Activated naive CD4-positive, alpha-beta T cell treated with anti-CD3 and anti-CD28 coated beads, Interleukin-2, amount 50 U/mL, for 72 hours (primary cell): ENCODE results near the gene SELPLG. TPM values are rescaled to one million over a fixed set of nuclear protein-coding genes. Genes with fewer than 3 reads are reported as not detected.
"Not testable (repeated sequence)": the region's sequence is repeated elsewhere in the genome, so short reads cannot be mapped to it uniquely, and the experiment has no call there.

Source experiments
- ATAC-seq, 2 donors: fragments of 150-1000 bp; cut with Tn5 transposase; 2 replicates each; pipeline ENCODE4 v1.10.0; 2021; ENCODE audit warnings: mild to moderate bottlenecking in 2 of 2, moderate library complexity in 2 of 2
- DNase-seq, 2 donors: peaks; one replicate each; pipeline ENCODE4 v3.0.0; 2021 to 2022; ENCODE audit warnings: low spot score in 2 of 2
- H3K27ac Mint-ChIP-seq, 2 donors: one replicate each; pipeline ENCODE4 v1.8.0; 2022; ENCODE audit warnings: mild to moderate bottlenecking in 2 of 2, mixed read lengths in 2 of 2
- H3K36me3 Mint-ChIP-seq, 2 donors: one replicate each; pipeline ENCODE4 v1.8.0; 2022; ENCODE audit warnings: mixed read lengths in 2 of 2
- H3K9me3 Mint-ChIP-seq, 2 donors: one replicate each; pipeline ENCODE4 v1.8.0; 2022; ENCODE audit warnings: mixed read lengths in 2 of 2
- total RNA-seq, 2 donors: library from RNA; stranded (reverse); gene quantifications; one replicate each; pipeline ENCODE4 v1.2.3, GENCODE V29; 2022

The SELPLG gene
- total RNA-seq, 2 donors from 2014 or later, result 30.0 to 35.9 TPM

- Mint-ChIP-seq H3K27ac (no peak overlapping the region), H3K36me3 (no peaks in the 10 kb centered on the region), H3K9me3 (no peaks in the 10 kb centered on the region)
- DNase-seq (no peak), ATAC-seq (no peak)
Measured at GRCh38 chr12:108594323-108594903, 39.3 kb downstream of the SELPLG start.

- H3K36me3 Mint-ChIP-seq, result no peaks in the 10 kb centered on the region
- no peak for ATAC-seq
- no peak for DNase-seq
- H3K9me3 Mint-ChIP-seq, result no peaks in the 10 kb centered on the region
- no peak overlapping the region for H3K27ac Mint-ChIP-seq
Measured at GRCh38 chr12:108592033-108592909, 41.4 kb downstream of the SELPLG start.

DNA sequence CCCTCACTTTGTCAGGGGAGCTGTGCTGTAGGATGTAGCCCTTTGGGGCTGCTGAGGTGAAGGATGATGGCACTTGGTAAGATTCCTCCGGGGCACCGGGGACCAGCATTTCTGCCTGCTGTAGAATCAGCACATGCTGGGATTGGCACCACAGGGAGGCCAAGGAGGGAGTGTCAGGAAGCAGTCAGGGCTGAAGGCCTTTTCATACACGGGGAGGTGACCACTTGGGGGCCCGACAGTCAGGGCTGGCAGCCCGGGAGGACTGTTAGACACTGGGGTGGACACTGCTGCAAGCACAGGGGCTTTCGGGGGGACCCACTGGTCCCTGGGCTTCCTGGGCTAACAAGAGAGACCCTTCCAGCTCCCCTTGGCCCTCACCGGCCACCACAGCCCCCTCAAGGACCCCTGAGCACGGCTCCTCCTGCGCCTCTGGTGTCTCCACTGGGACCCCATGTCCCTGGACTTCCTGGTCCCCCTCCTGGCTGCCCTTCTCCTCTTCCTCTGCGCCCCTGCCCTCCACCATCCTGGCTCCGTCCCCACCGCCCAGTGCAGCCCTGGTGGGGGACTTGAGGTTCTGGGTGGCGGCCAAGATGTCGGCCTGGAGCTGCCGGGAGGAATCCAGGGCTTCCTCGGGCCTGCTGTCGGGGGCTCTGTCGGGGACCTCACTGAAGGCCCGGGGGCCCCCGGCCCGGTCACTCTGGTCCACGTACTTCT lies 42.3 kb downstream of the SELPLG start:
- H3K36me3 Mint-ChIP-seq, result no peaks in the 10 kb centered on the region
- H3K9me3 Mint-ChIP-seq, result no peaks in the 10 kb centered on the region
- no peak for ATAC-seq
- no peak for DNase-seq
- no peak overlapping the region for H3K27ac Mint-ChIP-seq

GRCh38 chr12:108590463-108590862 lies 43.2 kb downstream of the SELPLG start:
- DNase-seq, H3K27ac Mint-ChIP-seq: not testable (repeated sequence)

DNA sequence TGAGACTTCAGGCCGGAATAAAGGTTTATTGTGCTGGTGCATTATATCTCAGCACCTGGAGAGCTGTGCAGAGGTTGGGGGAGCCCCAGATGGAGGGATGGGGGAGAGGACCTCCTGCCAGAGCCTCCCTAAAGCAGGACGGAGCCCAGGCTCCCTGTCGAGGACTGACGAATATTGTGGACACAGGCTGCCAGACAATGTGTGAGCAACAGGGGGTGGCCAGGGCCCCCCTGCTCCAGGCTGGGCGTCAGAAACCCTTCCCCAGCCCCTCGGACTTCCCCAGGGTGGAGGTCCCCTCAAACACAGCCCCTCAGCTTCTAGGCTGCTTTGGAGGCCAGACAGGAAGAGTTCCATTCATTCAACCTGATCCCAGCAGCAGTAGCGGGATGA lies 43.9 kb downstream of the SELPLG start:
- DNase-seq, result no peak
- ATAC-seq, result no peak
- H3K9me3 Mint-ChIP-seq, result no peaks in the 10 kb centered on the region
- no peaks in the 10 kb centered on the region for H3K36me3 Mint-ChIP-seq
- no peak overlapping the region for H3K27ac Mint-ChIP-seq

More at GRCh38 chr12:108590463-108590862, 43.2 kb downstream of the SELPLG start:
- H3K9me3 Mint-ChIP-seq, H3K36me3 Mint-ChIP-seq, ATAC-seq: not testable (repeated sequence)

DNA sequence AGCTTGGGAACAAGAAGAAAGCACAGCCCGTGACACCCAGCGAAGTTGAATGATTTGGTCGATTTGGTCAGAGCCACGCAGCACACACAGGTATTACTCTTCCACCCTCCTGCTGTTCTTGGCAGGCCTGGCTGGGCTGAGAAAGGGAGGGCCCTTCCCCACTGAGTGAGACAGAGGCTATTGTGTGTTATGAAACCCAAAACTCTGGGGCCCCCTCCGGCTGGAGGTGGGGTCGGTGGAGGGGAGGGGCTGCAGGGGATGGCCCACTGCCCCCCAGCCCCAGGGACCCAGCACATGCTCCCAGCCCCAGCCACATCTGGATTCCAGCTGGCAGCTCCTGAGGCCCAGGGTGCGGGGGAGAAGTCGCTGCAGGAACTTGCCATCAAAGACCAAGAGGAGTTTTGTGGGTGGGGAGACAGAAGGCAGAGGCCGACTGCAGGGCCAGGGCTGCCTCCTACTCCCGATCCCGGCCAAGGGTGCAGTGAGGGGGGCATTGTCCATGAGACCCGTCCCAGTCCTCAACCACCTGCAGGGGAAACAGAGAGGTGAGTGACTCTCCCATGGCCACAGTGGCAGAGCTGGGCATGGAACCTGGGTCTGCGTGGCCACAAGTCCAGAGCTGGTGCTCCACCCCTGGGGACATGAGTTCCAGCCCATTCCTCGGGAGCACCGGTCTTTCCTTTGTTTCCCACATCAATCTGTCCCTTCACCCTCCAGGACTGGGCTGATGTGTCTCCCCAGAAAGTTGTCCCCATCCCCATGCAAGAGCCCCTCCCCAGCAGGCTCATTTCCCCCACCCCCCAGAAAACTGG lies 44.5 kb downstream of the SELPLG start:
- H3K36me3 Mint-ChIP-seq, result no peaks in the 10 kb centered on the region
- no peak overlapping the region for H3K27ac Mint-ChIP-seq
- DNase-seq (no peak), ATAC-seq (no peak)
- no peaks in the 10 kb centered on the region for H3K9me3 Mint-ChIP-seq

DNA sequence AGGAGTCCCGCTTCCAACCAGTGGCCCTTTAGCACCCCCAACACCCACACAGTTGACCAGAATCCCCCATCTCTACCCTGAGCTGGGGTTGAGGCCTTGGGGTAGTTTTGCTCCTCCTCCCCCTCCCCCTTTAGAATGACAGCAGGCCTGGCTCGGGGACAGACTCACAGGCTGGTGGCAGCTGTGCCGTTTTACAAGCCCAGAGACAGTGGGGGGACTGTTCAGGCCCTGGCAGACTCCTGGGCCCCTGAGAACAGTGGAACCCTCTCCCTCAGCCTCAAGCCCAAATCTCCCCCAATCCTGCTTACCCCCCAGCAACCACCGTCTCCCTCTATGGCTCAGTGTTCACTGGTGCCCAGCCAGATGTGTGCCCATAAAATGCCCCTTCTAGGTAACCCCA lies 45.9 kb downstream of the SELPLG start:
- DNase-seq, result no peak
- no peaks in the 10 kb centered on the region for H3K9me3 Mint-ChIP-seq
- H3K36me3 Mint-ChIP-seq, result no peaks in the 10 kb centered on the region
- H3K27ac Mint-ChIP-seq, result no peak overlapping the region
- ATAC-seq, result no peak

DNA sequence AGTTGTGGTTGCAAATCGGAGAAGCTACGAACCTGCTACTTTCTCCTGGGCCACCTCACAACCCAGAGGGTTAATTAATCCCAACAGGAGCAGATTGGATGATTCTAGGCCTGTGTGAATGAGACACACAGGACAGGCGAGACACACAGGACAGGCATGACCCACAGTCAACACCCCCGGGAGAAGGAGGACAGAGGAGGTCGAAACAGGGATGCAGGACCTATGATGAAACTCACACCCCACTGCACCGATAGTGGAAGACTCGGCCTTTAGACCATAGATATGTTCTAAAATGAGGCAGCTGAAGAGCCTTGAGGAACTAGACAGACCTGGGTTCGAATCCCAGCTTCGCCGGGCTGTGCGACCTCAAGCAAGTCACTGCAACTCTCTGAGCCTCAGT lies 47.4 kb downstream of the SELPLG start:
- H3K27ac Mint-ChIP-seq, result no peak overlapping the region
- DNase-seq (no peak), ATAC-seq (no peak)
- H3K36me3 Mint-ChIP-seq, result no peaks in the 10 kb centered on the region
- no peaks in the 10 kb centered on the region for H3K9me3 Mint-ChIP-seq

DNA sequence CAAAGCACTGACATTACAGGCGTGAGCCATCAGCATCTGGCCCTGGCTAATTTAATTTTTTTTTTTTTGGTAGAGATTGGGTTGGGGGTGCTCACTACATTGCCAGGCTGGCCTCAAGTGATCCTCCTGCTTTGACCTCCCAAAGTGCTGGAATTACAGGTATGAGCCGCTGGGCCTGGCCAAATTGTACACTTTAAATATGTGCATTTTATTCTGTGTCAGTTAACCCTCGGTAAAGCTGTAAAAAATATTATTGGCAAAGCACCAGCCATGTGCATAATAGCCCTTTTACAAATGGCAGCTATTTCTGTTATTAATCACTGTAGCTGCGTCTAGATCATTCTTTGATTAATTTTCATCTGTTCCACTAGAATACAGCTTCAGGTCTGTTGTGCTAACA lies 47.8 kb downstream of the SELPLG start:
- Mint-ChIP-seq H3K27ac (no peak overlapping the region), H3K9me3 (no peaks in the 10 kb centered on the region), H3K36me3 (no peaks in the 10 kb centered on the region)
- DNase-seq, result no peak
- ATAC-seq, result no peak

GRCh38 chr12:108584456-108585065 lies 49.1 kb downstream of the SELPLG start:
- ATAC-seq (no peak), DNase-seq (no peak)
- Mint-ChIP-seq H3K9me3 (no peaks in the 10 kb centered on the region), H3K36me3 (no peaks in the 10 kb centered on the region), H3K27ac (no peak overlapping the region)

DNA sequence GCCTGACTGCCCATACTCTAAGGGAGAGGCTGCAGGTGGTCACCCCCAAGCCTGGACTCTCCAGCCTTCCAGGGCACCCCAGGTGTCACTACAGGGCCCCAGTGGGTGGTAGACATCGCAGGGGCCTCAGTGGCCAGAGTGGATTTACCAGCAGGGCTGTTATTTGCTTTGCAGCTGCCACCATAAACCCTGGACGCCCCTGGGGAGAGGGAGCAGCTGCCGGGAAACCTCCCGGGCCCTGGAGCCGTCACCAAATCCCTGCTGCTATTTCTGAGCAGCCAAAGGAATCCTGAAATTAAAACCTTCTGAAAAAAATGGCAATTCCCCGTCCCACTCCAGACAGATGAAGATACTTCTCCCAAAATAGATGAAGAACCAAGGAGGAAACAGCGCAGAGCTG lies 49.7 kb downstream of the SELPLG start:
- H3K27ac Mint-ChIP-seq, result no peak overlapping the region
- no peak for ATAC-seq
- H3K9me3 Mint-ChIP-seq, result peaks cover 3% of the 10 kb centered on the region in 2 donors
- DNase-seq, result no peak
- no peaks in the 10 kb centered on the region for H3K36me3 Mint-ChIP-seq

- peaks cover 10 to 11% of the 10 kb centered on the region in 2 donors for H3K9me3 Mint-ChIP-seq
- no peak for DNase-seq
- no peak for ATAC-seq
- H3K27ac Mint-ChIP-seq, result no peak overlapping the region
- H3K36me3 Mint-ChIP-seq, result no peaks in the 10 kb centered on the region
Measured at GRCh38 chr12:108582978-108583770, 50.5 kb downstream of the SELPLG start.

- no peak overlapping the region for H3K27ac Mint-ChIP-seq
- no peaks in the 10 kb centered on the region for H3K36me3 Mint-ChIP-seq
- peaks cover 10 to 12% of the 10 kb centered on the region in 2 donors for H3K9me3 Mint-ChIP-seq
- no peak for ATAC-seq
- DNase-seq, result no peak
Measured at GRCh38 chr12:108582509-108582908, 51.2 kb downstream of the SELPLG start.

DNA sequence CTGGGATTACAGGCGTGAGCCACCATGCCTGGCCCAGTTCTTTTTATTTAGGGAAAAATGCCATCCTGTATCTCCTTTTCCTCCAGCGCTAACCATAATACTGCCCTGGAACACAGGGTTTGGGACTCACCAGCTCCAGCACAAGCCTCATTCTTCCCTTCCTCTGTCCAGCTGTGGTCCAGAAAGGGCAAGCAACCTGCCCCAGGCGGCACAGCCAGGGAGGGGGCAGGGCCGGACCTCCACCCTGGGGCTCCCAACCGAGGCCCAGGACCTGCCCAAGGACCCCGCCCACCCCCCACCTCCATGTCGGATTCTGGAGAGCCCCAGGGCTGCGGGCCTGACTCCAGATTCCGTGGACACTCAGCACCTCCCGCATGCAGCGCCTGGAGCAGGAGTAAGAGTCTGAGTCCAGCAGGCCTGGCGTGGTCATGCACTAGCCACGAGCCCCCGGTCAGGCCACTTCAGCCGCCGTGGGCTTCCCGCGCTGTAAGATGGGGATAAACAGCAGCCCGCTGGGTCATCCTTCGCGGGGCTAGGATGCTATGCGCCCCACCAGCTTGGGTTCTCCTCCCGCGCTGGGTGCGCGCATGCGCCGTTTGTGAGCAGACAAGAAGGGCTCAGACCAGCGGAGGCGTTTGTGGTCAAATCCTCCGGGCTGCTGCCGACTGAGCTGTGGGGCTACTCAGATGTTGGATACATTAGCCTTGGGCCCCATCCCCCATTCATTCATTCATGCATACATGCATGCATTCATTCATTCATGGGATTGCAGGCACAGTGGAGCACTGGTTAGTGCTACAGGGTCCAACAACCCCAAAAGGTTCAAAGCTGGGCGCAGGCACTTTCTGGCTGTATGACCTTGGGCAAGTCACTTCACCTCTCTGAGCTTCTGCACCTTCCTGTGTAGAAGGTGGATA lies 52.1 kb downstream of the SELPLG start:
- H3K36me3 Mint-ChIP-seq, result no peaks in the 10 kb centered on the region
- no peak for ATAC-seq
- no peak for DNase-seq
- peaks cover 10 to 12% of the 10 kb centered on the region in 2 donors for H3K9me3 Mint-ChIP-seq
- H3K27ac Mint-ChIP-seq, result no peak overlapping the region

DNA sequence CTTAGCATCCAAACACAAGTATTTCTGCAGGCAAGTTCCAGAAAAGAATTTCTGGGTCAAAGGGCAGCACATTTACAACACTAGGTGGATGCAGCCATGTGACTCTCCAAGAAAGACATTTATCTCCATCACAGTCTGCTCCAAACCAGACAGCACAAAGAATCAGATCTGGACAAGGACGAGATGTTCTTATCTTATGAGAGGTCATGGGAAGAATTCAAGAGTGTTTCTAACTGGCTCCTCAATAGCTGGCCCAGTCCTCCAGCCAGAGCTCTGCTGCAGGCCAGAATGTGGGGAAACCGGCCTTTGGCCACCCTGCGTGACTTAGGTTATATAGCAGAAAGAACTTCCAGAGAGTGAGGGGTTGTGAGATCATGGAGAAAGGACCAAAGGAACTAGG lies 53.2 kb downstream of the SELPLG start:
- no peak overlapping the region for H3K27ac Mint-ChIP-seq
- peaks cover 10 to 12% of the 10 kb centered on the region in 2 donors for H3K9me3 Mint-ChIP-seq

More for the DNA sequence above, 53.2 kb downstream of the SELPLG start:
- DNase-seq (no peak), ATAC-seq (no peak)
- no peaks in the 10 kb centered on the region for H3K36me3 Mint-ChIP-seq
